HG03135 (cell line): ENCODE results near the gene SND1.
A peak's percentile ranks its signal among the peaks of the same experiment; 100 is the strongest.
"Not testable (repeated sequence)": the region's sequence is repeated elsewhere in the genome, so short reads cannot be mapped to it uniquely, and the experiment has no call there.

Source experiments
- ATAC-seq: cut with Tn5 transposase; IDR thresholded peaks from one replicate; pipeline ENCODE4 v1.9.1; 2021; ENCODE audit warnings: mild to moderate bottlenecking, moderate library complexity; ENCODE audit not compliant: unreplicated experiment

The SND1 gene

DNA sequence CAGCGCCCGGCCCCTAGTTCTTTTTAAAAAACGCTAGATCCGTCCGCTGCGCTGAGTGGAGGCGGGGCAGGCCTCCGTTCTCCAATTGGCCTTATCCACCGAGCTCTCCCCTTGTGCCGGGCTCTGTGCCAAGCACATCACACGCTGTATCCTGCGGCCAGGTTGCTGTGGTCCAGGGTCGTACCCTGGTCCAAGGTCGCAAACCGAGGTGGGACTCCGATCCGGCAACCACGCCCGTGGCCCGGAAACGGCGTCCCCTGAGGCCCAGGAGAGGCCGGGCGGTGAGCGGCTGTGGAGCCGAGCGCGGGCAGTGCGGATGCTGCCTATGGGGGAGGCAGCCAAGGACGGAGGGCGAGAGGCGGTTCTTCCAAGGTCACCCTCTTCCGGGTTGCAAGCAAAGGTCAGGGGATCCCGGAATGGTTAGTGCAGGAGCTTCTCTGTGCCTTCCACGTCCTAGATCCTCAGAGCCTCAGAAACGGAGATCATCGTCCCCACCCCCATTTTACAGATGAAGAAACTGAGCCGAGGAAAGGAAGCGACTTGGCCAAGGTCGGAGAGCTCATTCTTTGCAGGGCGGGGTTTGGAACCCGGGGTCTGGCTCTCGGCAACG is 451.6 kb downstream of the SND1 start:
- ATAC-seq, result no peak

DNA sequence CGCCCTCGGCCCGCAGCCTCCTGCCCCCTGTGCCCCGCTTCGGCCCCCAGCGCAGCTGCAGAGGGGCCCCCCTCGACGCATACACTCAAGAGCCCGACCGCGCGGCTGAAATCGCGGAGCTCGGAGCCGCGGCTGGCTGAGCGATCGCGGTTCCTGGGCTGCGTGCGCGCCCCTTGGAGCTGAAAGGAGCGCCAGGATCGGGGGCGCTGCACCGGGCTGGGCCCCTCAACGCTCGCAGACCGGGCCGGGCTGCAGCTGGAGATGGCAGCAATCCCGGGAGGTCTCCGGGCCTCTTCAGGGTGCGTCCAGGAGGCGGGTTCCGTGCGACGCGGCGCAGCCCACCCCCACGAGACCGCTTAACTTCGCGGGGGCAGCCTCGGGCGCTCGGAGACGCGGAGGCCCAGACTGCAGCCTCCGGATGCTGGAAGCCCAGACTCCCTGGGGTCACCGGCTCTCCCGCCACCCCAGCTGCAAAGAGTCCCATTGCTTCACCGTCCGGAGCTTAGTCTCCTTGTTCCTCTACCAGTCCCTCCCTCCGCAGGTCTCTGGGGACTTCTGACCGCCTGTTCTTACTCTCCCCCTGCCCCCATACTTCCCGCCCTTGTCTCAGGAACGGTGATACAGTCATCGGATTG is 452.2 kb downstream of the SND1 start:
- ATAC-seq, result no peak

GRCh38 chr7:128105228-128106022 is 453.4 kb downstream of the SND1 start:
- ATAC-seq, result no peak

- ATAC-seq, result no peak
Observed at GRCh38 chr7:128106821-128107220, 454.8 kb downstream of the SND1 start.

GRCh38 chr7:128107516-128107915 is 455.5 kb downstream of the SND1 start:
- ATAC-seq, result not testable (repeated sequence)

- ATAC-seq, result no peak
Observed at GRCh38 chr7:128108129-128108528, 456.1 kb downstream of the SND1 start.

DNA sequence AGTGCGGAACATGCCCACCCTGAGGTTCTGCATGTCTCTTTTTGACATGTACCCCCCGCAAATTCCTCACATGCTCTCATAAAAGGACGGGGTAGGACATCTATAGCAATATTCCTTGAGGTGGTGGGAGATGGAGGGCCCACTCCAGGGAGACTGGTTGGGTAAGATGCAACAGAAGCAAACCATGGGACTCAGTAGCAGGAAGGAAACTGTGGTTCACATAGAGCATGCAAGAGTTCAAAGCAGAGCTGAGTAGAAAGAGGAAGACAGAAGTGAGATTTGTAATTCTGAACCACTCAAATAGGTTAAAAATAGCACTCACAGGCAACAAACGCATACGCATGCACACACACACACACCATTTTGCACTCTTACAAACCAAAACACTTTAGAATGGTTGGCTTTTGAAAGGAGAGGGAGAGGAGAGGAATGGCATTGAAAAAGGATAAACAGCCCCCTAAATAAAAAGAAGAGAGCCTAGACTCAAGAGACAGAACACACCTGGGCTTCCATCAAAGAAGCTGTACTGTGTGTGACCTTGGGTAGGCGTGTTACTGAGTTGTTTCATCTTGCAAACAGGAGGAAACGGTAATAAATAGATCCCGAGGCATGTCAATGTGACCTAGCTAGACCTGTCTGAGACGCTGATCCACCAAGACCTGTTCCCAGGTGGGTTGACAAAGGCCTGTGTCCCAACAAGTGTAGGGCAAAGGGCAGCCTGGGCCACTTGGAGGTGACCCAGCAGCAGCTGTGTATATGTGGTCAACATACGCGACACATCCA is 456.8 kb downstream of the SND1 start:
- peak; percentile 92 for ATAC-seq

DNA sequence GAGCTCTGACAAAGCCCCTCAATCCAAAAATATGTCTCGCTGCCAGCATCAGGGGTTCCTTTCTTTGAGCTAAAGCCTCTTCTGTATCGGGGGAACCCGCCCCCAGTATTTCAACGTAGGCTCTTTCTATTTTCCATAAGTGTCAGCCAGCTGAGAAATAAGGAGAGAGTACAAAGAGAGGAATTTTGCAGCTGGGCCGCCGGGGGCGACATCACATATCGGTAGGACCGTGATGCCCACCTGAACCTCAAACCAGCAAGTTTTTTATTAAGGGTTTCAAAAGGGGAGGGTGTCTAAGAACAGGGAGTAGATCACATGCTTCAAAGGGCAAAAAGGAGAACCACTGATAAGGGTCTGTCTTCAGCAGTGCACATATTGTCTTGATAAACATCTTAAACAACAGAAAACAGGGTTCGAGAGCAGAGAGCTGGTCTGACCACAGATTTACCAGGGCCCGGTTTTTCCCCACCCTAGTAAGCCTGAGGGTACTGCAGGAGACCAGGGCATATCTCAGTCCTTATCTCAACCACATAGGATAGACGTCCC is 457.5 kb downstream of the SND1 start:
- not testable (repeated sequence) for ATAC-seq

- ATAC-seq, result no peak
Observed at GRCh38 chr7:128110641-128111364, 458.8 kb downstream of the SND1 start.

DNA sequence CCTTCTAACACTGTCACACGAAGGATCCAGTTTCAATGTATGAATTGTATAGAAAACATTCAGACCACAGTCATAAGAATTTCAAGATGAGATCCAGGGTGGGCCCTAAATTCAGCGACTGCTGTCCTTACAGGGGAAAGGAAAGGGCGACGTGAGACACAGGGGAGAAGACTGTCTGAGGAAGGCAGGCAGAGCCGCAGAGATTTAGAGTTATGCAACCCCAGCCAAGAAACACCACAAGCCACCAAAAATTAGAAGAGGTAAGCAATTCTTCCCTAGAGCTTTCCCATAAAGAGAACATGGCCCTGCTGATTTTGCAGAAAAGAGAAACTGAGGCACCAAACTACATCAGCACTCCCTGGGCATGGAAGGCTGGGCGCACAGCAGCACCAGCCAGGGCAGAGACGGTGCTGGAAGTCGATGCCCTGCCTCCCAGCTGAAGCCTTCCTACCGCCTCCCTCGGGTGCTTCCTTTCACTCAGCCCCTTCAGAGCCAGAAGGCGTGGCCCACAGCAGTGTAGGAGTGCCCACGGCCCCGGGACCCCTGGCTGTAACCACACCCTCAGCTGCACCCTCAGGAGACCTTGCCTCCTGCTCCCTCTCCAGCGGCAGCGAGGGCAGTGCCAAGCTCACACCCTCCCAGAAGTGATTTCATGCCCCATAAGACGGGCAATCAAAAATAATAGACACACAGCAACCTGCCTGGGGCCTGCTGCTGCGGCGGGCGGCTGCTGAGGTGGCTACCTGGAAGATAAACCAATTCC is 460.2 kb downstream of the SND1 start:
- no peak for ATAC-seq

DNA sequence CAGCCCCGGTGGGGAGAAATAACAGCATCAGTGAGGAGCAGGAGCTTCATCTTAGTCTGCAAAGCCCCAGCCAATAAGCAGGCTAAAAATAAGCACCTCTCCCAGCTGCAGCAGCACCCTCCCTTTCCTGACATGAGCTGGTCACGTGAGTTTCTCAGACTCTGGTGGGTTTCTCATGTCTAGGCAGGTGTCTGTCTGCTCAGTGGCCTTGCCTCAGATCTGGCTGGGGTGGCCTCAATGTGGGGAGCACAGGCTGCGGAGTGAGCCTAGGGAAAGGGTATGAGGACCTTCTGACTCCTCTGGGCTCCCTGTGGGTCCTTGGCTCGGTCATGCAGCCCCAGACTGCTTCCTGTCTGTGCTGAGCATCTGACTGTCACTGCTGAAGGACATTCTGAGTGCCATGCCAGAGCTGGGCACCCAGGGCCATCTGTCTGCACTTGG is 460.8 kb downstream of the SND1 start:
- no peak for ATAC-seq

DNA sequence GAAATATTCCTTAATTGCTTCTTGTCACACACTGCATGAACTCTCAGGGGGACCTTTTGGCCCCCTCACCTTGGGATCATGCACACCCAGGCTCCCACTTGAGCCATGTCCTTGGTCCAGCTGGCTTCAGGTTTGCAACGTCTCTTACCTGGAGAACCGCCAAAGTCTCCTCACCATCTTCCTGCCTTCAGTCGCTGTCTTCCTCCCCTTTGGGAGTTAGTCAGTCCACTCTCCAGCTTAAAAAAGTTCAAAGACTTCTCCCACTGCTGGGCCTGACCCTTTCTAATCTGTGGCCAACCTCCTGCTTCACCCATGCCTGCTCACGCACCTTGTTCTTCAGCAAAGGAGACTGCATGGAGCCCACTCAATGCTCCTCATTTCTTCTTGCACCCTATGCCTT is 461.8 kb downstream of the SND1 start:
- ATAC-seq, result no peak

- no peak for ATAC-seq
Observed at GRCh38 chr7:128114806-128115205, 462.8 kb downstream of the SND1 start.

- ATAC-seq, result no peak
Observed at GRCh38 chr7:128115336-128115820, 463.4 kb downstream of the SND1 start.

- no peak for ATAC-seq
Observed at GRCh38 chr7:128115821-128116723, 464.1 kb downstream of the SND1 start.

- no peak for ATAC-seq
Observed at GRCh38 chr7:128116740-128117139, 464.7 kb downstream of the SND1 start.

- no peak for ATAC-seq
Observed at GRCh38 chr7:128117691-128118090, 465.7 kb downstream of the SND1 start.

DNA sequence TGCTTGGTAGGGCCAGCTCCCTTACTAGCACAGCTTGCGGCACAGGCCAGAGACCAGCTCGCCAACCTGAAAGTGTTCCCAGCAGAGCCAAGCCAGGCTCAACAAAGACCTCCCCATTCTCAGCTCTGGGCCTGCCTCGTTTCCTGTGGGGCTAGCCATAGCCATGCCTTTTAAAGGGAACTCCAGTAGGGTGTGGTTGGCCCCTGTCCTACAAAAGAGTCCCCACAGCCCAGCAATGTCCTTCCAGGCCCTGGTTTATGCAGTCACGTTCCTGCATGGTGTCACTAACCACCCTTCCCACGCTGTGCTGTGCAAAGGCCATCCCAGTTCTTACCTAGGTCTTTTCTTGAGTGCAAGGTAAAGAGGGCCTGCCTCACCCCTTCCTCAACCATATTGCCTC is 467.0 kb downstream of the SND1 start:
- no peak for ATAC-seq
